GM23248 (cell line): Measurements from ENCODE around the gene SAMD14.

ENCODE experiments used
- EZH2 ChIP-seq: fragments of 200-600 bp; sonication (generic); IDR thresholded peaks from 2 replicates; pipeline ENCODE4 v1.6.1; 2018; ENCODE audit warnings: antibody characterized with exemption, mild to moderate bottlenecking; ENCODE audit not compliant: insufficient read depth, poor library complexity, severe bottlenecking
- EZH2phosphoT487 ChIP-seq: fragments of 200-600 bp; sonication (generic); IDR thresholded peaks from 2 replicates; pipeline ENCODE4 v1.6.1; 2018; ENCODE audit warnings: antibody characterized with exemption, moderate library complexity, mild to moderate bottlenecking, low read depth; ENCODE audit not compliant: insufficient read depth

DNA sequence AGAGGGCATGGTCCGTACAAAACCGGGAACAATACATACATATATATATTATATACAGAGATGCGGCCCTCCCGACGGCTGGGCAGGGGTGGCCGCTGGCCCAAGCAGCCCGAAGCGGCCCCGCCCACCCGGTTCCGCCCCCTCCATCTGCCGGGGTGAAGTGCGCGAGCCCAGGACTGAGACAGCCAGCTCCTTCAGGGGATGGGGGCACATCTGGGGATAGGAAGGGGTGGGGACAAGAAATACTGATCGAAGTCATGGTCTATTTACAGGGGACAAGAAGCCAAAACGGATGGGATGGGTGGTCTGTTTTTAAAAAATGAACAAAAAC lies 3.8 kb upstream of the SAMD14 start:
- TF ChIP-seq EZH2: no peak
- TF ChIP-seq EZH2phosphoT487: no peak
